Measurements from ENCODE around the gene PWWP2B.

The PWWP2B gene

DNA sequence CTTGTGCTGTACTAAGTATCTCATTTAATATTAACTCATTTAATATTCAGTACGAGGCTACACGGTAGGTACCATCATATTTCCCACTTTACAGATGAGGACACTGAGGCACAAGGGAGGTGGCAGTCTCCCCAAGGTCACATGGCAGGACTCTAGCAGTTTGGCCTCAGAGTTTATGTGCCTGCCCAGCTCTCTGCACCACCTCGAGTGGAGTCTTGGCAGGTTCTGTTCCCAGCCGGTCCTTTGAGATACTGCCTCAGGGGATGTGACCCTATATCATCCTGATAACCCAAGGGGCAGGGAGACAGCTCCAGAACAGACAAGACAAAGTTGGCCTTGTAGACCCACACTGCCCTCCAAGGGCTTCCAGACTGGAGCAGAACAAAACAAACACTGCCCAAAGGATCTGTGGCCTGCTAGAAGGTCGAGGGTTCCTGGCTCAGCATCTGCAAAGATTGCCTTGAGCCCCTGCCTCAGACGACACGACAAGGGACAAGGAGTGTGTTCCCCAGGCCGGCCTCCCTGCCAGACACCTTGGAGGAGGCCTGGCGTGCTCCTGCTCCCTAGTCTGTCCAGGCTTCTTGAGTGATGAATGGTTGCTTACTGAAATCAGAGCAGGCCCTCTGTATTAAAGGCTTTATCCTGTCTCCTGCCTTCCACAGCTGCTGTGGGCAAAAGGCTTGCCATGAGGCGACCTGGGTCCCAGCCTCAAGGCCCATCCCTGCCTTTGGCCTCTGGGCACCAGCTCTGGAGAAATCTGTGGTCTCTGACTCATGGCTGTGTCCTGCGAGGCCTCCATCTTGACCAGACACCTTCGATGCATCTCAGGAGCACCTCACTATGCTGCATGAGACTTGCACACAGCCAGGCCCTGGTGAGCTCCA lies 3.9 kb upstream of the PWWP2B start:
- no peak overlapping the region for H3K27ac ChIP-seq (ENCODE audit: low read depth, low read length)
- no peaks in the 10 kb centered on the region for H4K20me1 ChIP-seq (ENCODE audit: low read depth, low read length)
- H3K4me3 ChIP-seq (ENCODE audit: insufficient read depth, low read length, poor library complexity, severe bottlenecking): no peak overlapping the region
- TF ChIP-seq EZH2phosphoT487 (conservative IDR thresholded peaks at IDR 0.05; ENCODE audit: low read length): no peak
- TF ChIP-seq, protein P1, sequence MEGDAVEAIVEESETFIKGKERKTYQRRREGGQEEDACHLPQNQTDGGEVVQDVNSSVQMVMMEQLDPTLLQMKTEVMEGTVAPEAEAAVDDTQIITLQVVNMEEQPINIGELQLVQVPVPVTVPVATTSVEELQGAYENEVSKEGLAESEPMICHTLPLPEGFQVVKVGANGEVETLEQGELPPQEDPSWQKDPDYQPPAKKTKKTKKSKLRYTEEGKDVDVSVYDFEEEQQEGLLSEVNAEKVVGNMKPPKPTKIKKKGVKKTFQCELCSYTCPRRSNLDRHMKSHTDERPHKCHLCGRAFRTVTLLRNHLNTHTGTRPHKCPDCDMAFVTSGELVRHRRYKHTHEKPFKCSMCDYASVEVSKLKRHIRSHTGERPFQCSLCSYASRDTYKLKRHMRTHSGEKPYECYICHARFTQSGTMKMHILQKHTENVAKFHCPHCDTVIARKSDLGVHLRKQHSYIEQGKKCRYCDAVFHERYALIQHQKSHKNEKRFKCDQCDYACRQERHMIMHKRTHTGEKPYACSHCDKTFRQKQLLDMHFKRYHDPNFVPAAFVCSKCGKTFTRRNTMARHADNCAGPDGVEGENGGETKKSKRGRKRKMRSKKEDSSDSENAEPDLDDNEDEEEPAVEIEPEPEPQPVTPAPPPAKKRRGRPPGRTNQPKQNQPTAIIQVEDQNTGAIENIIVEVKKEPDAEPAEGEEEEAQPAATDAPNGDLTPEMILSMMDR (IDR thresholded peaks at IDR 0.05; ENCODE audit: insufficient read depth, low read length, poor library complexity, severe bottlenecking): no peak
- no peak overlapping the region for H2AFZ ChIP-seq (ENCODE audit: low read depth, low read length, severe bottlenecking)
- no peaks in the 10 kb centered on the region for H3K36me3 ChIP-seq (ENCODE audit: low read length)
- no peaks in the 10 kb centered on the region for H3K27me3 ChIP-seq (ENCODE audit: low read length)
- no peaks in the 10 kb centered on the region for H3K9me2 ChIP-seq (replicated peaks; ENCODE audit: insufficient read depth, low read length)
- no peak overlapping the region for H3K9ac ChIP-seq (ENCODE audit: low read length)
- no peaks in the 10 kb centered on the region for H3K9me3 ChIP-seq (ENCODE audit: insufficient read depth, low read length)
- no peaks in the 10 kb centered on the region for H3F3A ChIP-seq (ENCODE audit: insufficient read depth)
- no peaks in the 10 kb centered on the region for H3K79me2 ChIP-seq (ENCODE audit: insufficient read depth, low read length)
- H3K4me2 ChIP-seq (ENCODE audit: low read depth, low read length, poor library complexity, severe bottlenecking): no peak overlapping the region

DNA sequence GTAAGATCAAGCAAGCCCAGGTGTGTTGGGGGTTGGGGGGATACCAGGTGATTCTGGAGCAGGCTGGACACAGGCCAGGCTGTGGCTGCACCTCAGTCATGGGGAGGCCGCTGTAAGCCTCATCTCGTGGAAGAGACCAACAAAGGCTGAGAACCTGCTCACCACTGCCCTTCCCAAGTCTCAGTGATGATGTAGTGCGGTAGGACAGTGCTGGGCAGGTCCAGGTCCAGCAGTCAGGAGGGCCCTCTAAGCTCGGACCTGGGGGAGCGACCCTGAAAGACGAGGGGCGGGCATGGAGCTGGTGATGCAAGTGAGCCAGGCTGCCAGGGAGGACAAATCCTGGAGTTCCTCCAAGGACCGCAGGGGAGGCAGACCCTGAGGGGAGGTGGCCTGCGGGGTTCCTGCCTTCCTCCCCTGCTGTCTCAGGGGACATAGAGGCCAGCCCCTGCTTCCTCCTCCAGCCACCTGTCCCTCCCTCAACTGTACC lies 3.3 kb upstream of the PWWP2B start:
- Histone ChIP-seq H3K4me2 (ENCODE audit: low read depth, low read length, poor library complexity, severe bottlenecking) (no peak overlapping the region), H3K79me2 (ENCODE audit: insufficient read depth, low read length) (no peaks in the 10 kb centered on the region), H3F3A (ENCODE audit: insufficient read depth) (no peaks in the 10 kb centered on the region), H3K36me3 (ENCODE audit: low read length) (no peaks in the 10 kb centered on the region), H3K27me3 (ENCODE audit: low read length) (no peaks in the 10 kb centered on the region), H3K9me2 (replicated peaks; ENCODE audit: insufficient read depth, low read length) (no peaks in the 10 kb centered on the region), H3K4me3 (ENCODE audit: insufficient read depth, low read length, poor library complexity, severe bottlenecking) (no peak overlapping the region), H3K27ac (ENCODE audit: low read depth, low read length) (no peak overlapping the region), H2AFZ (ENCODE audit: low read depth, low read length, severe bottlenecking) (no peak overlapping the region), H3K9me3 (ENCODE audit: insufficient read depth, low read length) (no peaks in the 10 kb centered on the region), H3K9ac (ENCODE audit: low read length) (no peak overlapping the region), H4K20me1 (ENCODE audit: low read depth, low read length) (no peaks in the 10 kb centered on the region)
- TF ChIP-seq, protein P1 (IDR thresholded peaks at IDR 0.05; ENCODE audit: insufficient read depth, low read length, poor library complexity, severe bottlenecking): no peak

DNA sequence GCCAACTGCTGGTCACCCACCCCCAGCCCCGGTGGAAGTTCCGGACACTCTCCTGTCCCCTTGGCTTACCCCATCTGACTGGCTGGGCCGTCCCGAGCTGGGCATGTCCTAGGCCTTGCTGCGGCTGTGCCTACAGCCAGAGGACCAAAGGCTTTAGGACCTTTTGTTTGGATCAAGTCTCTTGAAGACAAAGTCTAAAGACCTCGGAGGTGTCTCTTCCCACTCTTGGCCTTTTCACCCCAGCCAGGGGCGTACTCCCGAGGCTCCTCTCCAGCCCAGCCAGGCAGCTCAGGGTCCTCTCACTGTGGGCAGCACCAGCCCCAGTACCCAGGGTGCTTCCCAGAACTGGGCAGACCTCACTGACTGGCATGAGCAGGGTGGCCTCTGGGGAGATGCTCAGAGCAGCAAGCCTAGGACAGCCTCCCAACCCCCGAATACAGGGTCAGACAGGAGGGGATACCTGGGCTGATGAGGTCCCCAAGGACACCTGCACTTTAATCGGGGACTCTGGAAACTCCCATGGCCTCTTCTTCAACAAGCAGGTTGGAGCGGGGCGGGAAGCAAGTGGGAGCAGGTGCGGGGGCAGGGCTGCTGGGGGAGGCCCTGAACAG lies 2.7 kb upstream of the PWWP2B start:
- H3K9ac ChIP-seq (ENCODE audit: low read length): no peak overlapping the region
- no peak overlapping the region for H3K27ac ChIP-seq (ENCODE audit: low read depth, low read length)
- H3K9me3 ChIP-seq (ENCODE audit: insufficient read depth, low read length): no peaks in the 10 kb centered on the region
- no peaks in the 10 kb centered on the region for H3K79me2 ChIP-seq (ENCODE audit: insufficient read depth, low read length)
- H3K4me2 ChIP-seq (ENCODE audit: low read depth, low read length, poor library complexity, severe bottlenecking): no peak overlapping the region
- H3K9me2 ChIP-seq (replicated peaks; ENCODE audit: insufficient read depth, low read length): no peaks in the 10 kb centered on the region
- H3K4me3 ChIP-seq (ENCODE audit: insufficient read depth, low read length, poor library complexity, severe bottlenecking): no peak overlapping the region
- no peaks in the 10 kb centered on the region for H3F3A ChIP-seq (ENCODE audit: insufficient read depth)
- H4K20me1 ChIP-seq (ENCODE audit: low read depth, low read length): no peaks in the 10 kb centered on the region
- TF ChIP-seq, protein P1 (IDR thresholded peaks at IDR 0.05; ENCODE audit: insufficient read depth, low read length, poor library complexity, severe bottlenecking): no peak
- no peak for TF ChIP-seq EZH2phosphoT487 (conservative IDR thresholded peaks at IDR 0.05; ENCODE audit: low read length)
- H2AFZ ChIP-seq (ENCODE audit: low read depth, low read length, severe bottlenecking): no peak overlapping the region
- H3K36me3 ChIP-seq (ENCODE audit: low read length): no peaks in the 10 kb centered on the region
- no peaks in the 10 kb centered on the region for H3K27me3 ChIP-seq (ENCODE audit: low read length)

All from SU-DHL-6 (cell line).